Mucosa of rectum (tissue), 2 donors: Measurements from ENCODE around the gene GRAMD2A.

Source experiments
- H3K27ac ChIP-seq, 2 donors: one replicate each; pipeline ENCODE4 v1.7.0; 2013; ENCODE audit warnings: inconsistent platforms in 2 of 2, low read depth in 2 of 2, low read length in 2 of 2
- H3K27me3 ChIP-seq, 2 donors: one replicate each; pipeline ENCODE4 v1.7.0; 2013; ENCODE audit warnings: low read length in 2 of 2; ENCODE audit not compliant: control insufficient read depth in 2 of 2, insufficient read depth in 2 of 2
- H3K36me3 ChIP-seq, 2 donors: one replicate each; pipeline ENCODE4 v1.7.0; 2013; ENCODE audit warnings: low read length in 2 of 2; ENCODE audit not compliant: control insufficient read depth in 2 of 2, insufficient read depth in 2 of 2
- H3K4me1 ChIP-seq, 2 donors: one replicate each; pipeline ENCODE4 v1.7.0; 2013; ENCODE audit warnings: low read length in 2 of 2, mild to moderate bottlenecking in 1 of 2; ENCODE audit not compliant: control insufficient read depth in 2 of 2, insufficient read depth in 2 of 2
- H3K4me3 ChIP-seq, 2 donors: one replicate each; pipeline ENCODE4 v1.7.0; 2013; ENCODE audit warnings: low read length in 2 of 2
- H3K9ac ChIP-seq, 2 donors: one replicate each; pipeline ENCODE4 v1.7.0; 2013; ENCODE audit warnings: low read length in 2 of 2, low read depth in 1 of 2, mild to moderate bottlenecking in 1 of 2
- H3K9me3 ChIP-seq, 2 donors: one replicate each; pipeline ENCODE4 v1.7.0; 2013; ENCODE audit warnings: low read length in 2 of 2; ENCODE audit not compliant: control insufficient read depth in 2 of 2
- donor health status: healthy.
- donor health status: Normal muscosa, but diverticular disease.

The GRAMD2A gene

DNA sequence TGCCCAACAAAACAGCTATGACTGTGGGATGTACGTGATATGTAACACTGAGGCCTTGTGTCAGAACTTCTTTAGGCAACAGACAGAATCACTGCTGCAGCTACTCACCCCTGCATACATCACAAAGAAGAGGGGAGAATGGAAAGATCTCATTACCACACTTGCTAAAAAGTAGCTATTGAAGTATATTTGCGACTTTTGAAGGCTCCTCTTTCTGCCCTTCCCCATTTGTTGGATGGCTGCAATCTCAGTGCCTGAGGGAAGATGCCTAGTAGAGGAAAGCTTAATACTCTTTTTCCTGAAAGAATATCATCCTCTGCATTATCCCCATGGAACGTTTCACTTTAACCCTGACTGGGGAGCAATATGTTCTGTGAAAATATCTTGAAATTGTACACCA lies 57.5 kb downstream of the GRAMD2A start:
- Histone ChIP-seq H3K27me3 (no peaks in the 10 kb centered on the region), H3K4me3 (no peak overlapping the region), H3K36me3 (no peaks in the 10 kb centered on the region), H3K27ac (no peak overlapping the region), H3K9ac (no peak overlapping the region), H3K9me3 (no peaks in the 10 kb centered on the region), H3K4me1 (peaks cover 4 to 12% of the 10 kb centered on the region in 2 donors)

DNA sequence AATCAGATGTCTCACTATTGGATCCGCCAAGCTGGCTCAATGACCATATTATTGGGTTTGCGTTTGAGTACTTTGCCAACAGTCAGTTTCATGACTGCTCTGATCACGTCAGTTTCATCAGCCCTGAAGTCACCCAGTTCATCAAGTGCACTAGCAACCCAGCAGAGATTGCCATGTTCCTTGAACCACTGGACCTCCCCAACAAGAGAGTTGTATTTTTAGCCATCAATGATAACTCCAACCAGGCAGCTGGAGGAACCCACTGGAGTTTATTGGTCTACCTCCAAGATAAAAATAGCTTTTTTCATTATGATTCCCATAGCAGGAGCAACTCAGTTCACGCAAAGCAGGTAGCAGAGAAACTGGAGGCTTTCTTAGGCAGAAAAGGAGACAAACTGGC lies 57.9 kb downstream of the GRAMD2A start:
- no peak overlapping the region for H3K9ac ChIP-seq
- H3K27me3 ChIP-seq, result no peaks in the 10 kb centered on the region
- no peaks in the 10 kb centered on the region for H3K9me3 ChIP-seq
- no peak overlapping the region for H3K27ac ChIP-seq
- peaks cover 4 to 12% of the 10 kb centered on the region in 2 donors for H3K4me1 ChIP-seq
- no peak overlapping the region for H3K4me3 ChIP-seq
- H3K36me3 ChIP-seq, result no peaks in the 10 kb centered on the region

GRCh38 chr15:72136170-72137051 lies 61.2 kb downstream of the GRAMD2A start:
- peaks cover 0 to 7% of the 10 kb centered on the region in 2 donors for H3K4me1 ChIP-seq
- no peak overlapping the region for H3K4me3 ChIP-seq
- H3K27ac ChIP-seq, result no peak overlapping the region
- H3K36me3 ChIP-seq, result no peaks in the 10 kb centered on the region
- H3K27me3 ChIP-seq, result no peaks in the 10 kb centered on the region
- H3K9me3 ChIP-seq, result no peaks in the 10 kb centered on the region
- no peak overlapping the region for H3K9ac ChIP-seq

DNA sequence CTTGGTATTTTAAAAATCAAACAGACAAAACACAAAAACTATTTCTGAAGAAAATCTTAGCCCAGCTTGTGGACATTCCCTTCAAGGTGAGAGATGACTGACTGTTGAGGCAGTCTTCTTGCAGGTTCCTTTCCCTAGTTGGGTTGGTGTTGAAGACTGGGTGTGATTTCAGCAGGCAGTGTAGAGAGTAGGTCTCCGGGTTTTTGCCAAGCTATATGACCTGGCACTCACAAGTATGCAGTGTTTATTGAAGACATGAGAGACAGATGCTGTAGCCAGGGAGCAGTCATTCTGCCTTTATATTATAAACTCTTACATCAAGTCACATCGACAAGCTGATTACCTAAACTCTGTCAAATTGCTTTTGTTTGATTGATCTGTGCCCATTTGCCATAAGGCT lies 61.9 kb downstream of the GRAMD2A start:
- Histone ChIP-seq H3K4me3 (no peak overlapping the region), H3K9me3 (no peaks in the 10 kb centered on the region), H3K36me3 (no peaks in the 10 kb centered on the region), H3K9ac (no peak overlapping the region), H3K27ac (no peak overlapping the region), H3K4me1 (peaks cover 0 to 4% of the 10 kb centered on the region in 2 donors), H3K27me3 (no peaks in the 10 kb centered on the region)

DNA sequence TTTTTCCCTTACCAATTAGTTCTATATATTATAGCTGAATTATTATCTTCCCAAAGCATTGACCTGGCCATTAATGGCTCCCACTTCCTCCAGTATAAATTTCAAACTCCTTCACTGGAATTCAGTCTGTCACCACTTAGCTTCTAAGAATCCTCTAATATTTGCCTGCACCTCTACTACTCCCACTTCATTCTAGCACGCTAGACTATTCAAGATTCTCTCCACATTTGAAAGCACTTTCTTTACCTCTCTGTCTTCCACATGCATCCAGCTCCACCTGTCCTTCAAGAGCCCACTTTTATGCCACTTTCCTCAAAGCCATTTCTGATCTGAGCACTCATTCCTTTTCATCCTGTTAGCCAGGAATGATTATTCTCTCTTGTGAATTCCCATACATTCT lies 64.4 kb downstream of the GRAMD2A start:
- no peak overlapping the region for H3K27ac ChIP-seq
- H3K27me3 ChIP-seq, result no peaks in the 10 kb centered on the region
- no peak overlapping the region for H3K9ac ChIP-seq
- peaks cover 0 to 8% of the 10 kb centered on the region in 2 donors for H3K4me1 ChIP-seq
- H3K9me3 ChIP-seq, result no peaks in the 10 kb centered on the region
- no peak overlapping the region for H3K4me3 ChIP-seq
- no peaks in the 10 kb centered on the region for H3K36me3 ChIP-seq

GRCh38 chr15:72131922-72132321 lies 65.7 kb downstream of the GRAMD2A start:
- Histone ChIP-seq H3K9me3 (no peaks in the 10 kb centered on the region), H3K27ac (no peak overlapping the region), H3K9ac (no peak overlapping the region), H3K27me3 (no peaks in the 10 kb centered on the region), H3K36me3 (no peaks in the 10 kb centered on the region), H3K4me3 (no peak overlapping the region), H3K4me1 (peaks cover 0 to 8% of the 10 kb centered on the region in 2 donors)

DNA sequence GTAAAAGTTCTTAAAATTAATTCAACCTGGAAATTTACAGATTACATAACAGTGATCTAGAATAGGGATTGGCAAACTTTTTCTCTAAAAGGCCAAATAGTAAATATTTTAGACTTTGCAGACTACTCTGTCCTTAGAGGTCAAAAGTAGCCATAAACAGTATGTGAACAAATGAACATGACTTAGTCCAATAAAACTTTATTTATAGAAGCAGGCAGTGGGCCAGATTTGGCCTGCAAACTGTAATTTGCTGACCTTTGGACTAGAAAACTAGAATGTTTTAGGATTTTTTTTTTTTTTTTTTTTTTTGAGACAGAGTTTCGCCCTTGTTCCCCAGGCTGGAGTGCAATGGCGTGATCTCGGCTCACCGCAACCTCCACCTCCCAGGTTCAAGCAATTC lies 67.3 kb downstream of the GRAMD2A start:
- Histone ChIP-seq H3K9me3 (no peaks in the 10 kb centered on the region), H3K4me3 (no peak overlapping the region), H3K27me3 (no peaks in the 10 kb centered on the region), H3K4me1 (peaks cover 0 to 4% of the 10 kb centered on the region in 2 donors), H3K9ac (no peak overlapping the region), H3K36me3 (no peaks in the 10 kb centered on the region), H3K27ac (no peak overlapping the region)

- Histone ChIP-seq H3K27ac (no peak overlapping the region), H3K36me3 (no peaks in the 10 kb centered on the region), H3K9ac (no peak overlapping the region), H3K4me3 (no peak overlapping the region), H3K4me1 (peaks cover 0 to 4% of the 10 kb centered on the region in 2 donors), H3K27me3 (no peaks in the 10 kb centered on the region), H3K9me3 (no peaks in the 10 kb centered on the region)
Observed at GRCh38 chr15:72128359-72128758, 69.2 kb downstream of the GRAMD2A start.

DNA sequence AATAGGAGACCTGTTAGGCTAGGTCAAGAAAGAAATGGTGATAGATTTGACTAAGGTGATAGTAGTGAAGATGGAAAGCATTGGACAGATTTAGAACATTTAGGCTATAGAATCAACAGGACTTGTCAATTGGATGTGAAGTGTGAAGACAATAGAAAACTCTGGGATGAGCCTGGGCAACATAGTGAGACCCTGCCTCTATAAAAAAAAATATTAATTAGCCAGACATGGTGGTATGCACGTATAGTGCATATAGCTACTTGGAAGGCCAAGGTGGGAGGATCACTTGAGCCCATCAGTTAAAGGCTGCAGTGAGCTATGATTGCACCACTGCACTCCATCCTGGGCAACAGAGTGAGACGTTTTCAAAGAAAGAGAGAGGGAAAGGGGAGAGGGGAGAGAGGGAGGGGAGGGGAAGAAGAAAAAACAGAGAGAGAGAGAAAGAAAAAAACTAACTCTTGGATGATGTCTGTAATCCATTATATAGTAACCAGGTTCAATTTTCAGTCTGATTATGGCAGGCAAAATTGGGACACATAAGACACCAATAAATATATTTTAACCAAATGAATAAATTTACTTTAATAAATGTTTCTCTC lies 69.8 kb downstream of the GRAMD2A start:
- Histone ChIP-seq H3K4me1 (peaks cover 0 to 4% of the 10 kb centered on the region in 2 donors), H3K27me3 (no peaks in the 10 kb centered on the region), H3K36me3 (no peaks in the 10 kb centered on the region), H3K9ac (no peak overlapping the region), H3K9me3 (no peaks in the 10 kb centered on the region), H3K4me3 (no peak overlapping the region), H3K27ac (no peak overlapping the region)

DNA sequence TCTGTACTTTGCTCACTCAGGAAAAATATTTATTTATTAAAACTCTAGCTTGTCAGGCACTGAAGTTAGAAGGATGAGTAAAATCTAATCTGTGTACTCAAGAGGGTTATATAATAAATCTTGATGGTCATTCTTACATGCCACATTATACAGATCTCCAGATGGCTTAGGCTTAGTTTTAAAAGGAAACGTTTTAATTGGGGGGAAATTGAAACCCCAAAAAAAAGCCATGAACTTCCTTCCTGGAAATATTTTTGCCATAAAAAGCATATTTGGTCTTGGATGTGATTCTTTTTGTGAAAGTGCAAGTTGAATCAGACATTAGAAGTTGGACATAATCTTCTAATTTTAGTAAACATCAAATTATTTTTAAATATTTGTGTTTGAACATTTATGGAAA lies 73.4 kb downstream of the GRAMD2A start:
- H3K27ac ChIP-seq, result no peak overlapping the region
- H3K4me1 ChIP-seq, result peaks cover 0 to under 1% of the 10 kb centered on the region in 2 donors
- H3K36me3 ChIP-seq, result no peaks in the 10 kb centered on the region
- H3K9me3 ChIP-seq, result no peaks in the 10 kb centered on the region
- no peak overlapping the region for H3K4me3 ChIP-seq
- H3K27me3 ChIP-seq, result no peaks in the 10 kb centered on the region
- H3K9ac ChIP-seq, result no peak overlapping the region
